ENCODE data around the gene CCDC40.

CCDC40 gene

DNA sequence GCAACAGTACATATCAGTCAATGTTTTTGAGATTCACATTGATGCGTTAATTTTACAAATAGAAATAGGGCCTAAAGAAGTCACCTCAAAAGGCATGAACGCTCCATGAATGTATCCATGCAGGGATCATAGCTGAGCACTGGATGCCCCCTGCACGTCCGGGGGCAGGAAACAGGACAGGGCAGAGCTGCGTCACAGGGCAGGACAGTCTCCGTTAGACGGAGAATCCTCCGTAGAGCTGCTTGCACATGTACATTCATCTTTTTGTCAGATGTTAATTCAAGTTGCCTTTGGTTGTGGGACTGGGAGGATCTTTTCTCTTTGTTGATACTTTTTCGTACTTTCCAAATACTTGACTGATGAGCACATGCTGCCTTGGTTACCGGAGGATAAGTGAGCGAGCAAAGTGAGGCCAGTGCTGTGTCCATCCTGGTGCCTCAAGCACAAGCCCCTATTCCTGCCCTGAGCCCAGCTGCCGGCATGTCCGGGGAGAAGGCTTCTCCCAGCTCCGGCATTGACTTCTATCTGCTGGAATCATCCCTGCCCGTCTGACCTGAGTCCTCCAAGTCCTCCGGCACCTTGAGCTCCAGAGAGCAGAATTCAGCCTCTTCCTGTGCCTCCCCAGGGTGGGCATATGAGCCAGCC lies 80.0 kb downstream of the CCDC40 start:
- DNase-seq (ENCODE audit: low read depth in 2 of 2) = no peak

- DNase-seq (ENCODE audit: low read depth in 2 of 2) = no peak
Measured at GRCh38 chr17:80116921-80117380, 80.5 kb downstream of the CCDC40 start.

DNA sequence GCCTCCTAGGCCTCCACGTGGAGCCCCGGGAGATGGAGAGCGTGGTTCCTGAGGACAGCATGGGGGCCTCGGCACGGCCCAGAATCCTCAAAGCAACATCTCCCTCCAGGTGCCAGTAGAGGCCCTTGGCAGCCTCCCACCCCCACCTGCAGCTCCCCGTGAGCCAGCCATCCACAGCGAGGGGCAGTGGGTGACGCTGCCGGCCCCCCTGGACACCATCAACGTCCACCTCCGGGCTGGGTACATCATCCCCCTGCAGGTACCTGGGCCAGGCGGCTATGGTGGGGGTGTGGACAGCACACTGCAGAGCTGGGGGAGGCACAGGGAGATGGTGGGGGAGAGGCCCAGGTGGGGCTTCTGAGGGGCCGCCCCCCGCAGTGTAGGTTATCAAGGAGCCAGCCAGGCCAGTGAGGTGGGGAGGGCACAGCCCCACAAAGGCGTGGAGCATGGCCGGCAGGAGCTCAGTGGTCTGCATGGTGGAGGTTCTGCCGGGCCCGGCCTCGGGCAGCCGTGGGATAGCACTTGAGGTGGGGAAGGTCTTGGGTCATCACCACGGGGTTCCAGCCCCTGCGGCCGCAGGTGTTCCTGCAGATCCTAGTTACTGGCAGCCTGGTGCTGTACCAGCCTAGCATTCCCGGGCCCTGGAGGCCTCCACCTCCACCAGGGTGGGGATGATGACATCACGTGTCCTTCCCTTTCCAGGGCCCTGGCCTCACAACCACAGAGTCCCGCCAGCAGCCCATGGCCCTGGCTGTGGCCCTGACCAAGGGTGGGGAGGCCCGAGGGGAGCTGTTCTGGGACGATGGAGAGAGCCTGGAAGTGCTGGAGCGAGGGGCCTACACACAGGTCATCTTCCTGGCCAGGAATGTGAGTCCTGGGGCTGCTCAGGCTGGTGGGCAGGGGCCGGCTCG lies 81.3 kb downstream of the CCDC40 start:
- DNase-seq (ENCODE audit: low read depth in 2 of 2) = no peak

DNA sequence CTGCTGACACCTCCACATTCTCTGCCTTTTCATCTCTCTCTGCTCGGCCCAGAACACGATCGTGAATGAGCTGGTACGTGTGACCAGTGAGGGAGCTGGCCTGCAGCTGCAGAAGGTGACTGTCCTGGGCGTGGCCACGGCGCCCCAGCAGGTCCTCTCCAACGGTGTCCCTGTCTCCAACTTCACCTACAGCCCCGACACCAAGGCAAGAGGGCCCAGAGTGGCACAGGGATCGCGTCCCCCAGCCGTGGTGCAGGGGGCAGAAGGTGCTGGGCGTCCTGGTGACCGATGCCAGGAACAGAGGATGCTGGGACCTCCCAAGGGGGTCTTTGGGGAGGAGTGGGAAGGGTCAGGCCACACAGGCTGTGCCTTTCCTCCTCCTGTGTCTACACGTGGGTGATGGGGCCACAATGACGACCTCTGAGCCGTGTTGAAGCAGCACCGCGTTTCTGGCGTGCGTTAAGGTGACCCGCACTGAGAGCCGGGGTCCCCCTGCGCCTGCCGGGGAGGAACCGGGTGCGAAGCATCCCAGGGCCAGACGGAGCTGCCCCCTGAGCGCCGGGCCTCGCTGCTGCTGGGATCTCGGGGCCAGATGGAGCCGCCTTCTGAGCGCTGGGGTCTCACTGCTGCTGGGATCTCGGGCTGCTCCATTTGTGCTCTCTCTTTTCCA lies 82.3 kb downstream of the CCDC40 start:
- no peak for DNase-seq (ENCODE audit: low read depth in 2 of 2)

- no peak for DNase-seq (ENCODE audit: low read depth in 2 of 2)
Measured at GRCh38 chr17:80119271-80119791, 82.9 kb downstream of the CCDC40 start.

DNA sequence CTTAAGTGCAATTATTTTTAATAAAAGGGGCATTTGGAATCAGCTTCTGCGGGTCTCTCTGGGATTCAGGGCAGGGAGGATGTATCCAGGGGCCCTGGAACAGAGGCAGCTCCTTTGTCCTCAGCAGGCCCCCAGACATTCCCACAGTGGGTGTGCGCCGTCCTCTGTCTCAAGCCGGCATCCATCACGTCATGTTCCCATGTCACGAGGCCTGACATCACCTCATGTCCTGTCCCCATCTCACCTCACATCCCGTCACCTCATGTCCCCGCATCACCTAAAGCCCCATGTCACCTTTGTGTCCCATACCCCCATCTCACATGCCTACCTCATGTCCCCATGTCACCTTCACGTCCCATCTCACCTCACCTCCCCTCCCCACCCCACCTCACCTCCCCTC lies 83.4 kb downstream of the CCDC40 start:
- DNase-seq (ENCODE audit: low read depth in 2 of 2) = no peak

DNA sequence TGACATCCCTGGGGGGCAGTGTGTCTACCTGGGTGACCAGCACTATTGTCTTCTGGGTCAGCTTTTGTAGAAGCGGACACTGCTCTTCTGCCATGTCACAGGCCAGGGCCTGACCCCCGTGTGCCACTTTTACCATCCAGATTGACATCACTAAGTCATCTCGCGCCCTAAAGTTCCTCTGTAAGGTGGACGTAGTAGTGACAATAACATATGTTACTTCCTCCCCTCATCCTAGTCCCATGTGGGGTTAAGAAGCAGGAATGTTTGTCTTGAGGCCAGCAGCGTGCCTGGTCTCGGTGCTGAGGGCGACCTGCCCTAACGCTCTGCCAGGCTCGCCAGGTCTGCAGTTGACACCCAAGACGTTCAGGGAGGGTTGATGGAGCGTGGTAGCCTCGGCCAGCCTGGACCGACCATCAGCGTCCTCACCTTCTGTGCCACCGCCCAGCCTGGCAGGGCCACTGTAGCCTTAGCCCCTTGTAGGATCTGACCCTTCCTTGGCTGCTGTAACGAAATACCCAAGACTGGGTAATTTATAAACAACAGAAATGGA lies 85.7 kb downstream of the CCDC40 start:
- no peak for DNase-seq (ENCODE audit: low read depth in 2 of 2)

DNA sequence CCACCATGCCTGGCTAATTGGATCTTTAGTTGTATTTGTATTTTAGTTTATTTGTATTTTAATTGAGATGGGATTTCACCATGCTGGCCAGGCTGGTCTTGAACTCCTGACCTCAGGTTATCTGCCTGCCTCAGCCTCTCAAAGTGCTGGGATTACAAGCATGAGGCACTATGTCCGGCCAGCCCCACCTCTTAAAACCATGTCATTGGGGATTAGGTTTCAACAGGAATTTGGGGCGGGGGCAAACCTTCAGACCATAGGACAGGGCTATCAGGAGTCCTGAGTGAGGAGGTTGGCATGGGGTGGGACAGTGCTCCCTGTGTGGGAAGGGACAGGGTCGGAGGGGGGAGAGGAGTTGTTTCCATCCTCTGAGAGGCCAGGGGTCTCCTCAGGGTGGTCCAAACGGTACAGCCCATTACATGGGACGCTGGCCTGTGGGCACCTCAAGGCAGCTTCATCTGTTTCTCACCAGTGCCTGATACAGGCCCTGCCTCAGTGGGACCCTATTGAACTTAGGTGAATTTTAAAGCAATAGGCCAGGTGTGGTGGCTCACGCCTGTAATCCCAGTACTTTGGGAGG lies 86.6 kb downstream of the CCDC40 start:
- DNase-seq (ENCODE audit: low read depth in 2 of 2) = no peak

DNA sequence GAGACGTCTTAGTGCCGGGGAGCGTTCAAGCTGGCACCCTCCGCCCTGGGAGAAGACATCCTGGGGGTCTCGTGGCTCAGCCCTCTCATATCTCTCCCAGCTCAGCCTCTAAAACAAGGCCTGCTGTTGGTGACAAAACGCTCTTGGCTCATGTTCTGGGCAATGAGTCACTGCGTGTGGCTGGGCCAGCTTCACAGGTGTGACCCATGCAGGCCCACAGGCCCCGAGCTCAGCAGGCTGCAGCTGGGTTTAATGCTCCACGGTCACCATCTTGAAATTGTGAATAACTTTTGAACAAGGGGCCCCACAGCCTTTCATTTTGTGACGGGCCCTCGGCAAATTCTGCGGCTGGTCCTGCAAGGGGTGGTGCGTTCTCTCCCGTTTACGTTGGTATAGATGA lies 87.3 kb downstream of the CCDC40 start:
- no peak for DNase-seq (ENCODE audit: low read depth in 2 of 2)

GRCh38 chr17:80124351-80124981 lies 88.0 kb downstream of the CCDC40 start:
- DNase-seq (ENCODE audit: low read depth in 2 of 2) = no peak

DNA sequence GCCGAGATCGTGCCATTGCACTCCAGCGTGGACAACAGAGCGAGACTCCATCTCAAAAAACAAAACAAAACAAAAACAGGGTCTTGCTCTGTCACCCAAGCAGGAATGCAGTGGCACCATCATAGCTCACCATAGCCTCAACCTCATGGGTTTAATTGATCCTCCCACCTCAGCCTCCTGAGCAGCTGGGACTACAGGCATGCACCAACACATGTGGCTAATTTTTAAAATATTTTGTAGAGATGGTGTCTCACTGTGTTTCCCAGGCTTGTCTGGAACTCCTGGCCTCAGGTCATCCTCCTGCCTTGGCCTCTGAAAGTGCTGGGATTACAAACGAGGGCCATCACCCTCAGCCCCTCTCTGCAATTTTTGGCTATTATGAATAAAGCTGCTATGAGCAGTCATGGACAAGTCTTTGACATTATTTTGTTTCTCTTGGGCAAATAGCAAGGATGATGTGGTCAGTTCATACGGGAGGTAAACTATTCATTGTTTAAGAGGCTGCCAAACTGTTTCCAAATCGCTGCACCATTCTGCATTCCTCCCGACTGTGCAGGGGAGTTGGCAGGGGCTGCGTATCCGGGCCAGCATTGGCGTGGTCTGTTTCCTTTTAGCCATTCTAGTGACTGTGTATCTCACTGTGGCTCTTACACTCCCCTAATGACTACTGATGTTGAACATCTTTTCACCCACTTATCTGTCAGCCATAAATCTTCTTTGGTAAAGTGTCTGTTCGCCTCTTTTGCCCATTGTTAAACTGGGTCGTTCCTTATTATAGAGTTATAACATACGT lies 89.4 kb downstream of the CCDC40 start:
- no peak for DNase-seq (ENCODE audit: low read depth in 2 of 2)

DNA sequence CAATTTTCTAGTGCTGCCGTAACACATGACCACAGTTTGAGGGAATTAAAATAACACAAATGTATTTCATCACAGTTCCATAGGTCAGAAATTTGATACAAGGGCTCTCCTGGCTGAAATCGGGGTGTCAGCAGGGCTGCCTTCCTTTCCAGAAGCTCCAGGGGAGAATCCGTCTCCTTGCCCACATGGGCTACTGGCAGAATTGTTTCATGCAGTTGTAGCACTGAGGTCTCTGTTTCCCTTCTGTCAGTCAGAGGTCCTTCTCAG lies 89.9 kb downstream of the CCDC40 start:
- DNase-seq (ENCODE audit: low read depth in 2 of 2) = no peak

DNA sequence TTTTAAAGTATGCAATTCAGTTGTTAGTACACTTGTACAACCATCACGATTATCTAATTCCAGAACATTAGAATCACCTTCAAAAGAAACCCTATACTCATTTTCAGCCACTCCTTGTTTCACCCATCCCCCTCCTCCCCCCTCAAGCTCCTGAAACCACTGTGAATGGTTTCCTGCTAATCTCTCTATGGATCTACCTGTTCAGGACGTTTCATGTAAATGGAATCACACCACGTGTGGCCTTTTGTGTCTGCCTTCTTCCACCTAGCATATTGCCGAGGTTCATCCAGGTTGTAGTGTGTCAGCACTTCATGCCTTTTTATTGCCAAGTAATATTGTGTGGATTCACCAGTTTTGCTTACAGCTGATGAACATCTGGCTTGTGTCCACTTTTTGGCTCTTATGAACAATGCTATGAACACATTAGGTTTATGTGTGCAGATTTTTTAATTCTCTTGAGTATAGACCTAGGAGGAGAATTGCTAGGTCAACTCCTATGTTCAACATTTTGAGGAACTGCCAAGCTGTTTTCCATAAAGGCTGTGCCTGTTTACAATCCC lies 92.6 kb downstream of the CCDC40 start:
- no peak for DNase-seq (ENCODE audit: low read depth in 2 of 2)

- DNase-seq (ENCODE audit: low read depth in 2 of 2) = no peak
Measured at GRCh38 chr17:80130992-80131391, 94.5 kb downstream of the CCDC40 start.

DNA sequence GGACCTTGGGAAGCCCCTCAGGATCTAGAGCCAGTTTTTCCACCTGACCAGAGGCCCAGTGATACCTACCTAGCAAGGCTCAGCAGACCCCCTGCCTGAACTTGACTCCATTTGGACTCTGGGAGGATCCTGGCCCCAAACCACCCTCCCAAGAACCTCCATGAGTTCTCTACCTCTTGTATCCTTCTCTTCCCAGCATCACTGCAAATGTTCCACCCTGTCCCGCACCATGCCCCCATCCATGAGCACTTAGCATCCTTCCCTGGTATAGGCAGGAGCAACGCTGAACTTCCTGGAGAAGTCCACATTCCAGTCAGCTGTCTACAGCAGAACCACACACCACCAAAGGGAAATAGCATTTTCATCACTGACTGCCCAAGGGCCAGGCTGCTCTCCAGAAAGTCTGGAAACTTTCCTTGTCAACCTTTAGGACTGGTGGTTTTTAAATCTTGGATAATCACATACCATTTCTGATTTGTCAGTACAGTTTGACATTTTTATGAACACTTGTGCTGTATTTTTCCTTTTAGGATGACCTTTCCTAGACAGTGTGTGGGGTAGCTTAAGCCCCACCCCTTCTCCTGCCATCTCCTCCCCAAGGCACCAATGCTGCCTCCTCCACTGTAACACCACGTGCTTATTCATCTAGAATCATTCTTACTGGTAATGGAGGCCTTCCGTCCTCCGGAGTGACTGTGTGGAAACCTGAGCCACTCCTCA lies 96.6 kb downstream of the CCDC40 start:
- no peak for DNase-seq (ENCODE audit: low read depth in 2 of 2)

DNA sequence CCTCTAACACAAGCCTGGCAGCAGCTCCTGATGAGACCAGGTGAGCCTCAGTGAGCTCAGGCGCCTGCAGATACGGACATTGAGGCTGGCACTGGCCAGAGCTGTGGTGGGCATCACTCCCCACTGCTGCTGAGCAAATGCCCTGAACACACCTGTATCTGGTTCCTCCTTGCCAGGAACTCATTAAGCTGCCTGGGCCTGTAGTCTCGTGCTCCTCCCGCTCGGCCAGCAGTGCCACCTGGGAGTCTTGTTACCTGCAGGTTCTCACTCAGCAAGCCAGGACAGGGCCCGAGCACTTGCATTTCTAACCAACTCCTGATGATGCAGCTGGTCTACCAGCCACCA lies 97.2 kb downstream of the CCDC40 start:
- DNase-seq (ENCODE audit: low read depth in 2 of 2) = no peak

DNA sequence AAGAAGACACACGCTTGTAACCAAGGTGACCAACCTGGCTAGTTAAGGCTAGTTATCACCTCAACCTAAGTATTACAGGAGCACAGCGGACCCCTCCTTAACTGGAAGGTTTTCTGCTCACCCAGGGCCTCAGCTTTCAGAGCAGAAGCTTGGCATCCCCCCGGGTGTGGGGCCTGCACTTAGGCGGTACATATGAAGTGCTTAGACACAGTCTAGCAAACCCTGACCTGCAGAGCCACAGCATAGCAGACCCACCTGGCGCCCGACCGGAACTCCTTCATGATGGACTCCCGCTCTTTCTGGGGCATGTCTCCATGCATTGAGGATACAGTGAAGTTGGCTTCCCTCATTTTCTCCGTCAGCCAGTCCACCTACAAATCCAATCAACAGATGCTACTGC lies 100.7 kb downstream of the CCDC40 start:
- DNase-seq (ENCODE audit: low read depth in 2 of 2) = no peak

DNA sequence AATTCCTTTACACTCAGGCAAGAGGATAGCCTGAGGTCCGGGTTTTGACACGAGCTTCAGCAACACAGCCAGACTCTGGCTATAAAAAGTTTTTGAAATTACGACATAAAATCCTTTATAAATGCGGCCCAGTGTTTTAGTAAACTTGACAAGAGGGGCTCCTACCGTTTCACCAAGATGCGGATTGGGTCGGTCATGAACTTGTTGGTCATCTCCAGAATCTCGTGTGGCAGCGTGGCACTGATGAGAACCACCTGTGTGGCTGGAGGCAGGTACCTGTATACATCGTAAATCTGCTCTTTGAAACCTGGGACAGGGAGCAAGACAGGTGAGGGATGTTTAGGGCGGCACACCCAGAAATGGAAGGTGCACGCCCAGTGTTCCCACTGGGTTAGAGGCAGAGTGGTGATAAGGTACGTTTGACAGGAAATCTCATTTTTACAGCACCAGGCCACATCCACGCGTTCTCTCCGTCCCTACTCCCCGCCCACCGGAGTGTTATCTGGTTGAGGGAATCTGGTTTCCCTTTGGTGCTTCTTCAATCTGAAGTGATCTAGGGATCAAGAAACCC lies 102.5 kb downstream of the CCDC40 start:
- DNase-seq (ENCODE audit: low read depth in 2 of 2) = no peak

DNA sequence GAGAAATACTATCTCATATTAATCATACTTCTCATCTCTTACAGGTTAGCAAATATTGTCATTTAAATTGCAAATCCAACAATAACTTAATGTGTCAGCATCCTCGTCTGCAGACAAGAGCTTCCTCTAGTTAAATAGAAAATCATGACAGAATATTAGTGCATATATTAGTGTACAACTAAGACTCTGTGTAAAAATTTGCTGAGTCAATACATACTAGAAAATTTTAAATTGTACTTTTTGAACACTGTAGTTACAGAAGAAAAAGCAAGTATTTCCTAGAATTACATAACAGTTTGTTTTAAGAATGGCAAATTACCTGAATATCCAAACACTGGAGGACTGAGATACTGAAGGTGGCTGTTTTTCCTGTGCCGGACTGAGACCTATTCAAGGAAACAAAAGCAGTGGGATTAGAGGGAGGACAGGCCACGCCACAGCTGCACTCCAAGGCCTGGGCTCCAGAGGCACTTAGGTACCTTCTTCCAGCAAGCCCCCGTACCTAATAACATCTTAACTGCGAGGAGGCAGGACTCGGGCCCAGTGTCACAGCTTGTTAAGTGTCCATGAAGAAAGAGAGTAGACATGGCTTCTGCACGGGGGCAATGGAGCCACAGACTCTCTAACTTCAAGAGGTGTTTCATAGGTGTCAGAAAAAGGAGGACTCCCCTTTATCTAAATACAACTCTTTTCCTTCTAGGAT lies 105.2 kb downstream of the CCDC40 start:
- no peak for DNase-seq (ENCODE audit: low read depth in 2 of 2)

Data from stimulated activated CD4-positive, alpha-beta T cell treated with anti-CD3 and anti-CD28 coated beads, Interleukin-1b, Interleukin-23, amount 100 ng/mL, for 1 hour (primary cell).